Lower leg skin (tissue), 3 donors: ENCODE measurements around the gene CFAP300.

ENCODE experiments used
- CTCF ChIP-seq, 3 donors: fragments of 450-650 bp; IDR thresholded peaks; one replicate each; pipeline ENCODE4 v1.5.1; 2016; ENCODE audit warnings: antibody characterized with exemption in 3 of 3, mild to moderate bottlenecking in 3 of 3, moderate library complexity in 2 of 3
- POLR2A ChIP-seq, 2 donors: fragments of 450-650 bp; IDR thresholded peaks; one replicate each; pipeline ENCODE4 v1.6.1; 2016 to 2017; ENCODE audit warnings: antibody characterized with exemption in 2 of 2, mild to moderate bottlenecking in 1 of 2, moderate library complexity in 1 of 2

GRCh38 chr11:102109896-102110760, 62.9 kb downstream of the CFAP300 start, which contains the start of gene YAP1:
- TF ChIP-seq POLR2A (IDR thresholded peaks at IDR 0.05) (no peak), CTCF (IDR thresholded peaks at IDR 0.05) (no peak)
